ENCODE results near the gene HOXA1. TPM values are rescaled to one million over a fixed set of nuclear protein-coding genes. Genes with fewer than 3 reads are reported as not detected.

HOXA1 gene
- total RNA-seq, 1 experiment from 2014 or later = 5.9 TPM

- DNase-seq (ENCODE audit: low read depth) = no peak
These were observed 21.4 kb upstream of the HOXA1 start for GRCh38 chr7:27116962-27117886.

- no peak for DNase-seq (ENCODE audit: low read depth)
These were observed 20.5 kb upstream of the HOXA1 start for GRCh38 chr7:27116031-27116961.

GRCh38 chr7:27115221-27116026, 19.6 kb upstream of the HOXA1 start:
- DNase-seq (ENCODE audit: low read depth) = no peak

- DNase-seq (ENCODE audit: low read depth) = no peak
These were observed 19.1 kb upstream of the HOXA1 start for GRCh38 chr7:27114881-27115220.

- DNase-seq (ENCODE audit: low read depth) = peak; percentile 65
These were observed 18.4 kb upstream of the HOXA1 start for GRCh38 chr7:27113991-27114769.

GRCh38 chr7:27112955-27113949, 17.5 kb upstream of the HOXA1 start:
- DNase-seq (ENCODE audit: low read depth) = peak; percentile 83

- no peak for DNase-seq (ENCODE audit: low read depth)
These were observed 16.6 kb upstream of the HOXA1 start for GRCh38 chr7:27112361-27112760.

GRCh38 chr7:27111751-27112277, 16.0 kb upstream of the HOXA1 start:
- no peak for DNase-seq (ENCODE audit: low read depth)

- peak; percentile 81 for DNase-seq (ENCODE audit: low read depth)
These were observed 15.4 kb upstream of the HOXA1 start for GRCh38 chr7:27111042-27111750.

- no peak for DNase-seq (ENCODE audit: low read depth)
These were observed 14.6 kb upstream of the HOXA1 start for GRCh38 chr7:27110186-27111031.

GRCh38 chr7:27109466-27110185, 13.8 kb upstream of the HOXA1 start:
- no peak for DNase-seq (ENCODE audit: low read depth)

GRCh38 chr7:27108390-27109127, 12.8 kb upstream of the HOXA1 start:
- no peak for DNase-seq (ENCODE audit: low read depth)

GRCh38 chr7:27107391-27108381, 11.9 kb upstream of the HOXA1 start:
- no peak for DNase-seq (ENCODE audit: low read depth)

GRCh38 chr7:27106901-27107240, 11.1 kb upstream of the HOXA1 start:
- no peak for DNase-seq (ENCODE audit: low read depth)

Measured in LHCN-M2 (cell line).